Mammary epithelial cell (primary cell): ENCODE results near the gene FRMD5.

Source experiments
- EZH2 ChIP-seq: IDR thresholded peaks from 2 replicates; pipeline ENCODE4 v1.6.1; 2012; ENCODE audit warnings: low read length, inconsistent platforms, borderline replicate concordance
- TF ChIP-seq, protein P1 (sequence below), 2 donors: IDR thresholded peaks in 1 of 2; conservative IDR thresholded peaks in 1 of 2; 2 replicates each; pipeline ENCODE4 v1.5.1; 2011 to 2012; ENCODE audit warnings: inconsistent platforms in 2 of 2, low read length in 2 of 2, mild to moderate bottlenecking in 2 of 2, control low read depth in 1 of 2, low read depth in 1 of 2; ENCODE audit not compliant: insufficient read depth in 1 of 2; ENCODE audit errors: extremely low read depth in 1 of 2

- TF ChIP-seq, protein P1, sequence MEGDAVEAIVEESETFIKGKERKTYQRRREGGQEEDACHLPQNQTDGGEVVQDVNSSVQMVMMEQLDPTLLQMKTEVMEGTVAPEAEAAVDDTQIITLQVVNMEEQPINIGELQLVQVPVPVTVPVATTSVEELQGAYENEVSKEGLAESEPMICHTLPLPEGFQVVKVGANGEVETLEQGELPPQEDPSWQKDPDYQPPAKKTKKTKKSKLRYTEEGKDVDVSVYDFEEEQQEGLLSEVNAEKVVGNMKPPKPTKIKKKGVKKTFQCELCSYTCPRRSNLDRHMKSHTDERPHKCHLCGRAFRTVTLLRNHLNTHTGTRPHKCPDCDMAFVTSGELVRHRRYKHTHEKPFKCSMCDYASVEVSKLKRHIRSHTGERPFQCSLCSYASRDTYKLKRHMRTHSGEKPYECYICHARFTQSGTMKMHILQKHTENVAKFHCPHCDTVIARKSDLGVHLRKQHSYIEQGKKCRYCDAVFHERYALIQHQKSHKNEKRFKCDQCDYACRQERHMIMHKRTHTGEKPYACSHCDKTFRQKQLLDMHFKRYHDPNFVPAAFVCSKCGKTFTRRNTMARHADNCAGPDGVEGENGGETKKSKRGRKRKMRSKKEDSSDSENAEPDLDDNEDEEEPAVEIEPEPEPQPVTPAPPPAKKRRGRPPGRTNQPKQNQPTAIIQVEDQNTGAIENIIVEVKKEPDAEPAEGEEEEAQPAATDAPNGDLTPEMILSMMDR (conservative IDR thresholded peaks at IDR 0.05 in 1 of 2, IDR thresholded peaks at IDR 0.05 in 1 of 2; ENCODE audit: extremely low read depth in 1 of 2, insufficient read depth in 1 of 2, low read depth in 1 of 2, low read length in 2 of 2), result no peak
- no peak for TF ChIP-seq EZH2
Measured at GRCh38 chr15:43824302-43825246, 370.5 kb downstream of the FRMD5 start, which contains the start of gene MFAP1.
